Hepatocyte (in vitro differentiated cells): ENCODE data around the gene FAM180B. TPM values are rescaled to one million over a fixed set of nuclear protein-coding genes. Genes with fewer than 3 reads are reported as not detected.
A peak's percentile ranks its signal among the peaks of the same experiment; 100 is the strongest.

Experiments used
- DNase-seq: peaks from one replicate; pipeline ENCODE4 v3.0.0-alpha.2; 2016; ENCODE audit warnings: low spot score
- H2AFZ ChIP-seq: fragments of 200-600 bp; sonication (generic); 2 replicates; pipeline ENCODE4 v1.6.0; 2016; ENCODE audit warnings: antibody characterized with exemption, mild to moderate bottlenecking
- H3K27ac ChIP-seq: fragments of 200-600 bp; sonication (generic); 2 replicates; pipeline ENCODE4 v1.5.1; 2016; ENCODE audit warnings: mild to moderate bottlenecking
- H3K27me3 ChIP-seq: fragments of 200-600 bp; sonication (generic); 2 replicates; pipeline ENCODE4 v1.6.1; 2016
- H3K36me3 ChIP-seq: fragments of 200-600 bp; sonication (generic); replicated peaks from 2 replicates; pipeline ENCODE4 v1.5.1; 2016; ENCODE audit warnings: low read depth; ENCODE audit not compliant: insufficient read depth
- H3K4me1 ChIP-seq: fragments of 200-600 bp; sonication (generic); 2 replicates; pipeline ENCODE4 v1.5.1; 2016; ENCODE audit warnings: mild to moderate bottlenecking, moderate library complexity; ENCODE audit not compliant: insufficient read depth
- H3K4me2 ChIP-seq: fragments of 200-600 bp; sonication (generic); 2 replicates; pipeline ENCODE4 v1.6.0; 2016
- H3K4me3 ChIP-seq: fragments of 200-600 bp; sonication (generic); 2 replicates; pipeline ENCODE4 v1.5.1; 2016; ENCODE audit warnings: mild to moderate bottlenecking
- H3K79me2 ChIP-seq: fragments of 200-600 bp; sonication (generic); 2 replicates; pipeline ENCODE4 v1.6.0; 2017; ENCODE audit warnings: mild to moderate bottlenecking
- H3K9me2 ChIP-seq: fragments of 200-600 bp; sonication (generic); replicated peaks from 2 replicates; pipeline ENCODE4 v1.6.0; 2017; ENCODE audit warnings: mild to moderate bottlenecking; ENCODE audit not compliant: insufficient read depth
- H3K9me3 ChIP-seq: fragments of 200-600 bp; sonication (generic); 2 replicates; pipeline ENCODE4 v1.5.1; 2016; ENCODE audit warnings: low read depth, mild to moderate bottlenecking
- H4K20me1 ChIP-seq: fragments of 200-600 bp; sonication (generic); 2 replicates; pipeline ENCODE4 v1.6.0; 2016; ENCODE audit warnings: mild to moderate bottlenecking; ENCODE audit not compliant: insufficient read depth, poor library complexity, severe bottlenecking
- EZH2 ChIP-seq: fragments of 200-600 bp; sonication (generic); IDR thresholded peaks from 2 replicates; pipeline ENCODE4 v1.6.1; 2016; ENCODE audit warnings: antibody characterized with exemption, mild to moderate bottlenecking, borderline replicate concordance
- EZH2phosphoT487 ChIP-seq: fragments of 200-600 bp; sonication (generic); IDR thresholded peaks from one replicate; pipeline ENCODE4 v1.6.1; 2018; ENCODE audit warnings: antibody characterized with exemption, mild to moderate bottlenecking, low read depth, moderate library complexity; ENCODE audit not compliant: unreplicated experiment, severe bottlenecking
- WGBS: methylation state at CpG from one replicate; pipeline ENCODE4 v1.1.6; 2016; ENCODE audit warnings: low lambda C conversion rate; ENCODE audit errors: missing lambda C conversion rate; 5-methylcytosine and 5-hydroxymethylcytosine counted together
- polyA plus RNA-seq: library from polyadenylated mRNA; unstranded; fragments of >200 nt; fragmentation: Nextera tagmentation; extraction: Ambion mirVana; gene quantifications from 2 replicates; pipeline ENCODE4 v1.2.1, GENCODE V29; 2016
- total RNA-seq: library from RNA; depleted of rRNA; stranded (reverse); fragments of >200 nt; gene quantifications from 2 replicates; pipeline ENCODE4 v1.2.3, GENCODE V29; 2014
- TF ChIP-seq, protein P1 (sequence below): fragments of 200-600 bp; sonication (generic); IDR thresholded peaks from 2 replicates; pipeline ENCODE4 v1.5.1; 2016; ENCODE audit warnings: antibody characterized with exemption, mild to moderate bottlenecking; ENCODE audit not compliant: poor library complexity

The FAM180B gene
- total and polyA plus RNA-seq, 2 experiments from 2014 or later, result 0.50 TPM; not detected in 1

DNA sequence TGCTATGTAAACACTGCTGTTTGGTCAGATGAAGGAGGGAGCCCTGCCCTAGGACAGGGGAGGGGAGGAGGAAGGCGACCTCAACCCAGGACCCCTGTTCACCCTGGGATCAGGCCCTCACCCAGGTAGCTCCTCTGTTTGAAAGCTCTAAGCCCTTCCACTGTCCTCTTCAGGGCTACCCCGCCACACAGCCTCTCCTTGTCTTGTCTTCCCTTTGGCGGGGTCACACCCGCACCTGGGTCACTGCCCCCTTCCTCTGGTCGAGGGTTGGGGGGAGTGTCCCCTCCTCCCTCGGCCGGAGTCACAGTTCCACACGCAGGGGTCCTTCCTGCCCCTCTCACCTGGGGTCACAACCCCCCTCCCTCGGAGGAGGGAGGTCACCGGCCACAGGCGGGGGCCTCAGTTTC is 21.5 kb upstream of the FAM180B start:
- Histone ChIP-seq H3K27ac (peak overlapping the region; percentile 74), H3K4me1 (peaks cover 13% of the 10 kb centered on the region), H3K27me3 (no peaks in the 10 kb centered on the region), H3K9me2 (no peaks in the 10 kb centered on the region), H3K79me2 (peaks cover 48% of the 10 kb centered on the region), H3K4me3 (peak overlapping the region; percentile 80), H3K36me3 (no peaks in the 10 kb centered on the region), H3K9me3 (no peaks in the 10 kb centered on the region), H4K20me1 (no peaks in the 10 kb centered on the region), H3K4me2 (peak overlapping the region; percentile 96), H2AFZ (peak overlapping the region; percentile 97)
- no peak for DNase-seq
- 20% methylated on average over 11 of the region's 11 CpGs for WGBS
- no peak for TF ChIP-seq EZH2

DNA sequence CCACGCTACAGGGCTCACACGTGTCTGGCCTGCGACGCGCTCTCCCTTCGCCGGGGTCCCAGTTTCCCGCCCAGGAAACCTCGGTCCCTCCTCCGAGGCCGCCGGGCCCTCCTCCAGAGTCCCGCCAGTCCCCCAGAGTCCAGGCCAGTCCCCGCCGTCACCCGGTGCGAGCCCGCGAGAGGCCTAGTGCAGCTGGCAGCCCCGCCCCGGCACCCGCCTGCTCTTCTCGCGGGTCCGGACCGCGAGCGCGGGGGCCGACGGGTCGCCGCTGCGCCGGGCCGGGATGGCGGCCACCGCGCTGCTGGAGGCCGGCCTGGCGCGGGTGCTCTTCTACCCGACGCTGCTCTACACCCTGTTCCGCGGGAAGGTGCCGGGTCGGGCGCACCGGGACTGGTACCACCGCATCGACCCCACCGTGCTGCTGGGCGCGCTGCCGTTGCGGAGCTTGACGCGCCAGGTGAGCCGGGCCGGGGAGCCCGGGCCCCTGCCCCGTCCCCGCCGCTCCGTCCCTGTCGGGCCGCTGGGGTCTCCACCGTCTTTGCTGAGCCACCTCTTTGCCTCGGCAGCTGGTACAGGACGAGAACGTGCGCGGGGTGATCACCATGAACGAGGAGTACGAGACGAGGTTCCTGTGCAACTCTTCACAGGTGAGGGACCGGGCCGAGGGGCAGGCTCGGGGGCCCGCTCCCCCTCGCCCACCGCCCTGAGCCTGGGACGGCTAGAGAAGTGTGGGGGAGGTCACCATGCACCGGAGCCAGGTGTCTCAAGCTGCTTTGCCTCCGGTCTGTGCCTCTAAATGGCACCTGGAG is 20.9 kb upstream of the FAM180B start, which contains the start of gene PTPMT1:
Gene PTPMT1, plus strand, starts transcription at position 260 of the 809 bp plus-strand sequence. Its CDS starts 24 bp downstream, at position 284.
- 2% methylated on average over 42 of the region's 86 CpGs for WGBS
- Histone ChIP-seq H3K36me3 (no peaks in the 10 kb centered on the region), H4K20me1 (no peaks in the 10 kb centered on the region)

DNA sequence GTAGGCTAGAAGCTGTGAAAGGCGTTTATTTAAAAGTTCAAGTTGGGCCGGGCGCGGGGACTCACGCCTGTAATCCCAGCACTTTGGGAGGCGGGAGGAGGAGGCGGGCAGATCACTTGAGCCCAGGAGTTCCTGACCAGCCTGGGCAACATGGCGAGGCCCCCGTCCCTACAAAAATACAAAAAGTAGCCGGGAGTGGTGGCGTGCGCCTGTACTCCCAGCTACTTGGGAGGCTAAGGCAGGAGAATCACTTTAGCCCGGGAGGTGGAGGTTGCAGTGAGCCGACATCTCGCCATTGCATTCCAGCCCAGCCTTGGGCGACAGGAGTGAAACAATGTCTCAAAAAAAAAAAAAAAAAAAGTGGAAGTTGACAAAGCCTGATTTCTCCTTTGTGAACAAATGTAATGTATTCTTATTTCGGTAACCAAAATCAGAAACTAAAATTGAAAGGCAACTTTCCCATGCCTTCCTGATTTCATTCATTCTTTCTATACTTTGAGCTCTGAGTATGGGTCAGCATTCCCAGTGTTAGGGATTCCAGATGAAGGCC is 20.3 kb upstream of the FAM180B start:
- peak; percentile 27 for DNase-seq
- 43% methylated on average over 13 of the region's 17 CpGs for WGBS
- no peaks in the 10 kb centered on the region for H4K20me1 ChIP-seq
- peaks cover 59% of the 10 kb centered on the region for H3K79me2 ChIP-seq
- H3K27me3 ChIP-seq, result no peaks in the 10 kb centered on the region
- no peaks in the 10 kb centered on the region for H3K9me3 ChIP-seq
- H3K9me2 ChIP-seq, result no peaks in the 10 kb centered on the region
- TF ChIP-seq, protein P1, sequence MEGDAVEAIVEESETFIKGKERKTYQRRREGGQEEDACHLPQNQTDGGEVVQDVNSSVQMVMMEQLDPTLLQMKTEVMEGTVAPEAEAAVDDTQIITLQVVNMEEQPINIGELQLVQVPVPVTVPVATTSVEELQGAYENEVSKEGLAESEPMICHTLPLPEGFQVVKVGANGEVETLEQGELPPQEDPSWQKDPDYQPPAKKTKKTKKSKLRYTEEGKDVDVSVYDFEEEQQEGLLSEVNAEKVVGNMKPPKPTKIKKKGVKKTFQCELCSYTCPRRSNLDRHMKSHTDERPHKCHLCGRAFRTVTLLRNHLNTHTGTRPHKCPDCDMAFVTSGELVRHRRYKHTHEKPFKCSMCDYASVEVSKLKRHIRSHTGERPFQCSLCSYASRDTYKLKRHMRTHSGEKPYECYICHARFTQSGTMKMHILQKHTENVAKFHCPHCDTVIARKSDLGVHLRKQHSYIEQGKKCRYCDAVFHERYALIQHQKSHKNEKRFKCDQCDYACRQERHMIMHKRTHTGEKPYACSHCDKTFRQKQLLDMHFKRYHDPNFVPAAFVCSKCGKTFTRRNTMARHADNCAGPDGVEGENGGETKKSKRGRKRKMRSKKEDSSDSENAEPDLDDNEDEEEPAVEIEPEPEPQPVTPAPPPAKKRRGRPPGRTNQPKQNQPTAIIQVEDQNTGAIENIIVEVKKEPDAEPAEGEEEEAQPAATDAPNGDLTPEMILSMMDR, result no peak
- no peak for TF ChIP-seq EZH2
- TF ChIP-seq EZH2phosphoT487, result no peak
- peak overlapping the region; percentile 81 for H3K27ac ChIP-seq
- H3K4me1 ChIP-seq, result peaks cover 13% of the 10 kb centered on the region
- H3K4me3 ChIP-seq, result peak overlapping the region; percentile 95
- H3K36me3 ChIP-seq, result no peaks in the 10 kb centered on the region
- H2AFZ ChIP-seq, result peak overlapping the region; percentile 97
- peak overlapping the region; percentile 96 for H3K4me2 ChIP-seq

More for the DNA sequence above, 20.9 kb upstream of the FAM180B start, which contains the start of gene PTPMT1:
- H3K79me2 ChIP-seq, result peaks cover 53% of the 10 kb centered on the region
- peak; percentile 90 for DNase-seq
- H3K9me3 ChIP-seq, result no peaks in the 10 kb centered on the region
- TF ChIP-seq EZH2phosphoT487 (no peak), EZH2 (no peak)
- TF ChIP-seq, protein P1, result no peak
- H3K4me2 ChIP-seq, result peak within 1 kb of the TSS; percentile 96
- peak within 1 kb of the TSS; percentile 95 for H3K4me3 ChIP-seq
- H3K27me3 ChIP-seq, result no peaks in the 10 kb centered on the region
- peak within 1 kb of the TSS; percentile 97 for H2AFZ ChIP-seq
- H3K9me2 ChIP-seq, result no peaks in the 10 kb centered on the region
- H3K4me1 ChIP-seq, result peaks cover 13% of the 10 kb centered on the region
- H3K27ac ChIP-seq, result peak within 1 kb of the TSS; percentile 81

DNA sequence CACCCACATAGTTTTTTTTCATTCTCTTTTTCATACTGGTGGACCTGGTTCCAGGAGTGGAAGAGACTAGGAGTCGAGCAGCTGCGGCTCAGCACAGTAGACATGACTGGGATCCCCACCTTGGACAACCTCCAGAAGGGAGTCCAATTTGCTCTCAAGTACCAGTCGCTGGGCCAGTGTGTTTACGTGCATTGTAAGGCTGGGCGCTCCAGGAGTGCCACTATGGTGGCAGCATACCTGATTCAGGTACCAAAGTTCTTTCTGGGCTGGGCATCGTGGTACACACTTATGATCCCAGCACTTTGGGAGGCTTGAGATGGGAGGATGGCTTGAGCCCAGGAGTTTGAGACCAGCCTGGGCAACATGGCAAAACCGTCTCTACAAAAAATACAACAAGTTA is 16.8 kb upstream of the FAM180B start:
- H2AFZ ChIP-seq, result no peak overlapping the region
- TF ChIP-seq, protein P1, result no peak
- TF ChIP-seq EZH2phosphoT487 (no peak), EZH2 (no peak)
- H3K79me2 ChIP-seq, result peaks cover 63% of the 10 kb centered on the region
- no peaks in the 10 kb centered on the region for H3K9me3 ChIP-seq
- no peak overlapping the region for H3K4me3 ChIP-seq
- H3K27ac ChIP-seq, result no peak overlapping the region
- peaks cover 13% of the 10 kb centered on the region for H3K4me1 ChIP-seq
- H3K27me3 ChIP-seq, result no peaks in the 10 kb centered on the region
- WGBS, result 99% methylated on average over 7 of the region's 7 CpGs
- no peaks in the 10 kb centered on the region for H3K9me2 ChIP-seq
- no peaks in the 10 kb centered on the region for H4K20me1 ChIP-seq
- no peak for DNase-seq
- no peaks in the 10 kb centered on the region for H3K36me3 ChIP-seq
- no peak overlapping the region for H3K4me2 ChIP-seq
